H7 (cell line): ENCODE results near the gene PRR20G. TPM values are rescaled to one million over a fixed set of nuclear protein-coding genes. Genes with fewer than 3 reads are reported as not detected.

Experiments used
- DNase-seq: peaks from one replicate; pipeline ENCODE4 v3.0.0; 2012
- H3K27me3 ChIP-seq: 2 replicates; pipeline ENCODE4 v1.6.0; 2011; ENCODE audit warnings: mild to moderate bottlenecking, low read length; ENCODE audit not compliant: control insufficient read depth, insufficient read depth
- H3K36me3 ChIP-seq: replicated peaks from 2 replicates; pipeline ENCODE4 v1.5.1; 2011; ENCODE audit warnings: low read length; ENCODE audit not compliant: control insufficient read depth, insufficient read depth
- H3K4me3 ChIP-seq: 2 replicates; pipeline ENCODE4 v1.5.1; 2011; ENCODE audit warnings: low read depth, mild to moderate bottlenecking, control low read depth, low read length, moderate library complexity; ENCODE audit not compliant: insufficient read depth
- total RNA-seq: library from RNA; depleted of rRNA; stranded (reverse); fragments of >200 nt; shearing (Covaris generic); gene quantifications from 2 replicates; pipeline ENCODE4 v1.2.3, GENCODE V29; 2014

Gene PRR20G
- total RNA-seq, 1 experiment from 2014 or later: not detected

GRCh38 chr3:127263586-127264231, 24.1 kb downstream of the PRR20G start:
- no peak for DNase-seq
- H3K27me3 ChIP-seq: no peaks in the 10 kb centered on the region
- no peaks in the 10 kb centered on the region for H3K36me3 ChIP-seq
- no peak overlapping the region for H3K4me3 ChIP-seq

GRCh38 chr3:127263037-127263436, 24.8 kb downstream of the PRR20G start:
- H3K36me3 ChIP-seq: no peaks in the 10 kb centered on the region
- no peaks in the 10 kb centered on the region for H3K27me3 ChIP-seq
- H3K4me3 ChIP-seq: no peak overlapping the region
- no peak for DNase-seq

GRCh38 chr3:127262533-127262932, 25.3 kb downstream of the PRR20G start:
- Histone ChIP-seq H3K4me3 (no peak overlapping the region), H3K36me3 (no peaks in the 10 kb centered on the region), H3K27me3 (no peaks in the 10 kb centered on the region)
- no peak for DNase-seq

GRCh38 chr3:127261925-127262324, 25.9 kb downstream of the PRR20G start:
- H3K27me3 ChIP-seq: no peaks in the 10 kb centered on the region
- H3K36me3 ChIP-seq: no peaks in the 10 kb centered on the region
- no peak for DNase-seq
- no peak overlapping the region for H3K4me3 ChIP-seq

GRCh38 chr3:127260826-127261555, 26.9 kb downstream of the PRR20G start:
- DNase-seq: no peak
- no peaks in the 10 kb centered on the region for H3K36me3 ChIP-seq
- H3K27me3 ChIP-seq: no peaks in the 10 kb centered on the region
- H3K4me3 ChIP-seq: no peak overlapping the region

- no peaks in the 10 kb centered on the region for H3K36me3 ChIP-seq
- no peak for DNase-seq
- no peak overlapping the region for H3K4me3 ChIP-seq
- no peaks in the 10 kb centered on the region for H3K27me3 ChIP-seq
Observed at GRCh38 chr3:127260416-127260815, 27.4 kb downstream of the PRR20G start.

GRCh38 chr3:127259882-127260281, 28.0 kb downstream of the PRR20G start:
- Histone ChIP-seq H3K27me3 (no peaks in the 10 kb centered on the region), H3K36me3 (no peaks in the 10 kb centered on the region), H3K4me3 (no peak overlapping the region)
- no peak for DNase-seq

- Histone ChIP-seq H3K4me3 (no peak overlapping the region), H3K27me3 (no peaks in the 10 kb centered on the region), H3K36me3 (no peaks in the 10 kb centered on the region)
- DNase-seq: no peak
Observed at GRCh38 chr3:127258733-127259132, 29.1 kb downstream of the PRR20G start.

- DNase-seq: no peak
- Histone ChIP-seq H3K4me3 (no peak overlapping the region), H3K27me3 (no peaks in the 10 kb centered on the region), H3K36me3 (no peaks in the 10 kb centered on the region)
Observed at GRCh38 chr3:127257351-127257750, 30.5 kb downstream of the PRR20G start.

GRCh38 chr3:127256733-127257271, 31.0 kb downstream of the PRR20G start:
- DNase-seq: no peak
- Histone ChIP-seq H3K4me3 (no peak overlapping the region), H3K27me3 (no peaks in the 10 kb centered on the region)

GRCh38 chr3:127256138-127256537, 31.7 kb downstream of the PRR20G start:
- Histone ChIP-seq H3K27me3 (no peaks in the 10 kb centered on the region), H3K36me3 (no peaks in the 10 kb centered on the region), H3K4me3 (no peak overlapping the region)
- no peak for DNase-seq

More at GRCh38 chr3:127256733-127257271, 31.0 kb downstream of the PRR20G start:
- no peaks in the 10 kb centered on the region for H3K36me3 ChIP-seq

- Histone ChIP-seq H3K36me3 (no peaks in the 10 kb centered on the region), H3K27me3 (no peaks in the 10 kb centered on the region), H3K4me3 (no peak overlapping the region)
- no peak for DNase-seq
Observed at GRCh38 chr3:127255516-127255915, 32.3 kb downstream of the PRR20G start.

GRCh38 chr3:127254730-127255129, 33.1 kb downstream of the PRR20G start:
- H3K36me3 ChIP-seq: no peaks in the 10 kb centered on the region
- DNase-seq: no peak
- H3K4me3 ChIP-seq: no peak overlapping the region
- H3K27me3 ChIP-seq: no peaks in the 10 kb centered on the region

- H3K27me3 ChIP-seq: no peaks in the 10 kb centered on the region
- DNase-seq: no peak
- no peak overlapping the region for H3K4me3 ChIP-seq
- no peaks in the 10 kb centered on the region for H3K36me3 ChIP-seq
Observed at GRCh38 chr3:127254033-127254644, 33.7 kb downstream of the PRR20G start.

GRCh38 chr3:127253491-127253890, 34.4 kb downstream of the PRR20G start:
- no peaks in the 10 kb centered on the region for H3K36me3 ChIP-seq
- DNase-seq: no peak

More at GRCh38 chr3:127253491-127253890, 34.4 kb downstream of the PRR20G start:
- Histone ChIP-seq H3K27me3 (no peaks in the 10 kb centered on the region), H3K4me3 (no peak overlapping the region)
